Activated CD8-positive, alpha-beta T cell treated with anti-CD3 and anti-CD28 coated beads for 36 hours (primary cell): ENCODE measurements around the gene CENPX. TPM values are rescaled to one million over a fixed set of nuclear protein-coding genes. Genes with fewer than 3 reads are reported as not detected.
"Not testable (repeated sequence)": the region's sequence is repeated elsewhere in the genome, so short reads cannot be mapped to it uniquely, and the experiment has no call there.

Experiments used
- ATAC-seq: fragments of 200-7000 bp; cut with Tn5 transposase; one replicate; pipeline ENCODE4 v1.10.0; 2021; ENCODE audit warnings: mild to moderate bottlenecking, moderate library complexity
- CTCF ChIA-PET: fragments of 350-600 bp; sonication (Branson Sonifier 250); formaldehyde crosslinking; loops from one replicate; lab custom pipeline; 2021; ENCODE audit warnings: antibody characterized with exemption; lab: Charles Lee
- POLR2A ChIA-PET: fragments of 350-600 bp; sonication (Branson Sonifier 250); formaldehyde crosslinking; loops from one replicate; lab custom pipeline; 2021; ENCODE audit warnings: antibody characterized with exemption; lab: Charles Lee
- DNase-seq: peaks from one replicate; pipeline ENCODE4 v3.0.0-alpha.2; 2020
- H3K27ac Mint-ChIP-seq: one replicate; pipeline ENCODE4 v1.8.0; 2021; ENCODE audit warnings: mild to moderate bottlenecking, mixed read lengths
- H3K27me3 Mint-ChIP-seq: one replicate; pipeline ENCODE4 v1.8.0; 2021; ENCODE audit warnings: mixed read lengths
- H3K36me3 Mint-ChIP-seq: one replicate; pipeline ENCODE4 v1.8.0; 2021; ENCODE audit warnings: low read depth, mixed read lengths
- H3K4me1 Mint-ChIP-seq: one replicate; pipeline ENCODE4 v1.8.0; 2021; ENCODE audit warnings: low read depth, mixed read lengths
- H3K4me3 Mint-ChIP-seq: one replicate; pipeline ENCODE4 v1.8.0; 2021; ENCODE audit warnings: mild to moderate bottlenecking, moderate library complexity, mixed read lengths
- H3K9me3 Mint-ChIP-seq: one replicate; pipeline ENCODE4 v1.8.0; 2021; ENCODE audit warnings: mixed read lengths
- CTCF ChIP-seq: fragments of 200-600 bp; IDR thresholded peaks from one replicate; pipeline ENCODE4 v1.8.0; 2022; ENCODE audit warnings: antibody characterized with exemption, mild to moderate bottlenecking
- intact Hi-C: fragments of 100-400 bp; cut with micrococcal nuclease; formaldehyde crosslinking; loops from one replicate; pipeline ENCODE4 v1.10.0; 2022
- total RNA-seq, 2 experiments: library from RNA; stranded (reverse); gene quantifications; one replicate each; pipeline ENCODE4 v1.2.3, GENCODE V29; 2021

CENPX gene
- total RNA-seq, 2 experiments from 2014 or later = 88.7 to 98.1 TPM

DNA sequence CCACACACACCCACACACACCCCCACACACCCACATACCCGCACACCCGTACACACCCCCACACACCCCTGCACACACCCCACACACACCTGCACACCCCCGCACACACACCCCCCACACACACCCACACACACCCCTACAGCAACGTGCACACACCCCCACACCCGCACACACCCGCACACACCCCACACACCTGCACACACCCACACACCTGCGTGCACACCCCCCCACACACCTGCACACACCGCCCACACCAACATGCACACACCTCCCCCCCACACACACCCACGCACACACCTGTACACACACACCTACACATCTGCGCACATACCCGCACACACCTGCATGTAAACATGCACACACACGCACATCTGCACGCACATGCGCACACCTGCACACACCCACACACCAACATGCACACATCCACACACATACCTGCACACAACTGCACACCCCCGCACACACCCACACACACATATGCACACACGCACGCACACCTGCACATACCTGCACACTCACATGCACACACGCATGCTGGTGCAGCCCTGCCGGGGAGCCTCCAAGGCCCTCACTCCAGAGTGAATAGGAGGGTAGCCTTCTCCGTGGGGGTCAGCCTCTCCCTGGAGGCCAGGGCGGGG lies 37.8 kb downstream of the CENPX start:
- no peaks in the 10 kb centered on the region for H3K9me3 Mint-ChIP-seq
- H3K4me3 Mint-ChIP-seq = no peak overlapping the region
- intact Hi-C loops = no loop called here
- DNase-seq = no peak
- H3K36me3 Mint-ChIP-seq = peaks cover 13% of the 10 kb centered on the region
- ChIA-PET POLR2A (no interaction called here), CTCF (interaction anchor here (0.7 to 1.1 kb wide), 2 partner anchors 26 to 35 kb away, joined by 3 to 5 read pairs; no protein-coding TSS in a partner anchor)
- H3K27me3 Mint-ChIP-seq = no peaks in the 10 kb centered on the region
- ATAC-seq = no peak
- peaks cover 14% of the 10 kb centered on the region for H3K4me1 Mint-ChIP-seq
- no peak for TF ChIP-seq CTCF
- no peak overlapping the region for H3K27ac Mint-ChIP-seq

DNA sequence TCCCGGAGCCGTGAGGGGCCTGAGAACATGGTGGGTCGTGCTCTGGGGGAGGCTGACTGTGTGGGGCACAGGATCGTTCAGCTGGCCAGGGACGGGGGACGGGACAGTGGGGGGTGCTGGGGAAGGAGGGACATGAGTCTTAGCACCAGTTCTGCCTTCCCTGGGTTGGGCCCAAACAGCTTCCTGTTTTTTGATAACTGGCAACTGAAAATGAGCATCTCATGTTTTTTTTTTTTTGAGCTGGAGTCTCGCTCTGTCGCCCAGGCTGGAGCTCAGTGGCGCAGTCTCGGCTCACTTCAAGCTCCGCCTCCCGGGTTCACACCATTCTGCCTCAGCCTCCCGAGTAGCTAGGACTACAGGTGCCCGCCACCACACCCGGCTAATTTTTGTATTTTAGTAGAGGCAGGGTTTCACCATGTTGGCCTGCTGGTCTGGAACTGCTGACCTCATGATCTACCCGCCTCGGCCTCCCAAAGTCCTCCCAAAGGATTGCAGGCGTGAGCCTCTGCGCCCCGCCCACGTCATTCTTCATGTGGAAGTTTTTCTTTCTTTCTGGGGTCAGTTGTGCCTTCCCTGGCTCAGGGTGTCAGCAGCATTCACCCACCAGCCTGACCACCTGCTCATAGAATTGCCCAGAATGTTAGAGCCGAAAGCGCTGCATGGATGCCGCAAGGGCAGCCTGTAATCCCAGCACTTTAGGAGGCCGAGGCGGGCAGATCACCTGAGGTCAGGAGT lies 38.9 kb downstream of the CENPX start:
- Mint-ChIP-seq H3K4me3 (no peak overlapping the region), H3K27ac (no peak overlapping the region), H3K9me3 (no peaks in the 10 kb centered on the region), H3K4me1 (peaks cover 14% of the 10 kb centered on the region), H3K27me3 (no peaks in the 10 kb centered on the region), H3K36me3 (peaks cover 13% of the 10 kb centered on the region)
- DNase-seq (no peak), ATAC-seq (no peak)
- ChIA-PET CTCF (no interaction called here), POLR2A (no interaction called here)
- intact Hi-C loops = no loop called here
- TF ChIP-seq CTCF = no peak

- ChIA-PET CTCF (no interaction called here), POLR2A (interaction anchor here (0.7 to 1.8 kb wide), 2 partner anchors 47 to 1216 kb away, joined by 3 to 5 read pairs; no protein-coding TSS in a partner anchor)
These were observed 39.6 kb downstream of the CENPX start for GRCh38 chr17:81983011-81983638.

DNA sequence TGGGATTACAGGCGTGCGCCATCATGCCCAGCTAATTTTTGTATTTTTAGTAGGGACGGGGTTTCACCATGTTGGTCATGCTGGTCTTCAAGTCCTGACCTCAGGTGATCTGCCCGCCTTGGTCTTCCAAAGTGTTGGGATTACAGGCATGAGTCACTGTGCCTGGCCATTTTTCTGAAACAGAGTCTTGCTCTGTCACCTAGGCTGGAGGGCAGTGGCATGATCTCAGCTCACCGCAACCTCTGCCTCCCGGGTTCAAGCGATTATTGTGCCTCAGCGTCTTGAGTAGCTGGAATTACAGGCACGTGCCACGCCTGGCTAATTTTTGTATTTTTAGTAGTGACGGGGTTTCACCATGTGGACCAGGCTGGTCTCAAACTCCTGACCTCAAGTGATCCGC lies 41.2 kb downstream of the CENPX start:
- ATAC-seq, H3K4me3 Mint-ChIP-seq, H3K27me3 Mint-ChIP-seq, H3K27ac Mint-ChIP-seq, DNase-seq, H3K9me3 Mint-ChIP-seq, intact Hi-C loops: not testable (repeated sequence)
- ChIA-PET POLR2A (interaction anchor here (1.8 kb wide), 1 partner anchor 49 kb away, joined by 5 read pairs; no protein-coding TSS in a partner anchor), CTCF (interaction anchor here (0.8 to 2.0 kb wide), 4 partner anchors 22 to 49 kb away, joined by 3 to 6 read pairs (median 3); no protein-coding TSS in a partner anchor)
- Mint-ChIP-seq H3K36me3 (peaks cover 13% of the 10 kb centered on the region), H3K4me1 (peaks cover 16% of the 10 kb centered on the region)

More at GRCh38 chr17:81983011-81983638, 39.6 kb downstream of the CENPX start:
- ATAC-seq (no peak), DNase-seq (no peak)
- H3K27ac Mint-ChIP-seq = no peak overlapping the region
- peaks cover 16% of the 10 kb centered on the region for H3K4me1 Mint-ChIP-seq
- H3K4me3 Mint-ChIP-seq = no peak overlapping the region
- H3K36me3 Mint-ChIP-seq = peaks cover 13% of the 10 kb centered on the region
- no peak for TF ChIP-seq CTCF
- H3K27me3 Mint-ChIP-seq = no peaks in the 10 kb centered on the region
- intact Hi-C loops = no loop called here
- H3K9me3 Mint-ChIP-seq = no peaks in the 10 kb centered on the region

- no peak for TF ChIP-seq CTCF
- no peak for ATAC-seq
- H3K27ac Mint-ChIP-seq = no peak overlapping the region
- intact Hi-C loops = no loop called here
- ChIA-PET CTCF (interaction anchor here (1.0 to 2.0 kb wide), 4 partner anchors 21 to 50 kb away, joined by 3 to 6 read pairs (median 3); no protein-coding TSS in a partner anchor), POLR2A (interaction anchor here (1.4 kb wide), 1 partner anchor 13 kb away, joined by 5 read pairs; no protein-coding TSS in a partner anchor)
- H3K4me3 Mint-ChIP-seq = no peak overlapping the region
- H3K9me3 Mint-ChIP-seq = no peaks in the 10 kb centered on the region
- H3K36me3 Mint-ChIP-seq = peaks cover 13% of the 10 kb centered on the region
- H3K4me1 Mint-ChIP-seq = peaks cover 22% of the 10 kb centered on the region
- DNase-seq = no peak
- H3K27me3 Mint-ChIP-seq = no peaks in the 10 kb centered on the region
These were observed 41.9 kb downstream of the CENPX start for GRCh38 chr17:81980707-81981343.
